OCI-LY1 (cell line): Measurements from ENCODE around the gene PRM1.

ENCODE experiments used
- CTCF ChIP-seq: fragments of 200-600 bp; sonication (generic), shearing (Covaris generic); IDR thresholded peaks from 2 replicates; pipeline ENCODE4 v1.5.1; 2017; ENCODE audit warnings: mild to moderate bottlenecking, antibody characterized with exemption, low read length, moderate library complexity, mixed read lengths
- EZH2 ChIP-seq: fragments of 200-600 bp; sonication (generic), shearing (Covaris generic); IDR thresholded peaks from 2 replicates; pipeline ENCODE4 v1.8.0; 2017; ENCODE audit warnings: borderline replicate concordance, mixed run types, mild to moderate bottlenecking, antibody characterized with exemption, low read length, moderate library complexity, mixed read lengths

- no peak for TF ChIP-seq CTCF
- no peak for TF ChIP-seq EZH2
Observed at GRCh38 chr16:11315510-11315909, 34.4 kb upstream of the PRM1 start.
